ENCODE data around the gene MGAT3. TPM values are rescaled to one million over a fixed set of nuclear protein-coding genes. Genes with fewer than 3 reads are reported as not detected.

The MGAT3 gene
- total RNA-seq, 2 experiments from 2014 or later: 0.90 to 1.9 TPM

GRCh38 chr22:39477542-39477941 is 20.7 kb downstream of the MGAT3 start:
- DNase-seq (no peak), ATAC-seq (no peak)
- H3K27me3 Mint-ChIP-seq: no peaks in the 10 kb centered on the region
- no peak for TF ChIP-seq CTCF (IDR thresholded peaks at IDR 0.05)
- no peak overlapping the region for H3K27ac Mint-ChIP-seq
- no peak overlapping the region for H3K4me3 Mint-ChIP-seq
- ChIA-PET CTCF (no interaction called here), POLR2A (no interaction called here)
- peaks cover under 1% of the 10 kb centered on the region for H3K4me1 Mint-ChIP-seq (ENCODE audit: low read depth)
- intact Hi-C loops (cut with micrococcal nuclease): no loop called here
- H3K9me3 Mint-ChIP-seq: no peaks in the 10 kb centered on the region
- H3K36me3 Mint-ChIP-seq (ENCODE audit: low read depth): no peaks in the 10 kb centered on the region

- no peaks in the 10 kb centered on the region for H3K27me3 Mint-ChIP-seq
- H3K4me1 Mint-ChIP-seq (ENCODE audit: low read depth): no peaks in the 10 kb centered on the region
- H3K36me3 Mint-ChIP-seq (ENCODE audit: low read depth): no peaks in the 10 kb centered on the region
- intact Hi-C loops (cut with micrococcal nuclease): no loop called here
- no peak overlapping the region for H3K4me3 Mint-ChIP-seq
- ATAC-seq: no peak
- no peak for TF ChIP-seq CTCF (IDR thresholded peaks at IDR 0.05)
- CTCF ChIA-PET: interaction anchor here (0.8 to 1.1 kb wide), 3 partner anchors 10 to 18 kb away, joined by 3 read pairs; no protein-coding TSS in a partner anchor
- DNase-seq: peak; percentile 37
- POLR2A ChIA-PET: interaction anchor here (0.7 kb wide), 1 partner anchor 14 kb away, joined by 3 read pairs; no protein-coding TSS in a partner anchor
- no peaks in the 10 kb centered on the region for H3K9me3 Mint-ChIP-seq
- no peak overlapping the region for H3K27ac Mint-ChIP-seq
Observed at GRCh38 chr22:39478441-39478850, 21.6 kb downstream of the MGAT3 start.

GRCh38 chr22:39479254-39479653 is 22.4 kb downstream of the MGAT3 start:
- no peak overlapping the region for H3K27ac Mint-ChIP-seq
- no peak for ATAC-seq
- no peaks in the 10 kb centered on the region for H3K27me3 Mint-ChIP-seq
- CTCF ChIA-PET: interaction anchor here (1.1 kb wide), 1 partner anchor 14 kb away, joined by 3 read pairs; no protein-coding TSS in a partner anchor
- POLR2A ChIA-PET: interaction anchor here (0.7 kb wide), 1 partner anchor 15 kb away, joined by 3 read pairs; no protein-coding TSS in a partner anchor
- no peaks in the 10 kb centered on the region for H3K36me3 Mint-ChIP-seq (ENCODE audit: low read depth)
- no peaks in the 10 kb centered on the region for H3K4me1 Mint-ChIP-seq (ENCODE audit: low read depth)
- no peak overlapping the region for H3K4me3 Mint-ChIP-seq
- TF ChIP-seq CTCF (IDR thresholded peaks at IDR 0.05): no peak
- intact Hi-C loops (cut with micrococcal nuclease): no loop called here
- DNase-seq: no peak
- H3K9me3 Mint-ChIP-seq: no peaks in the 10 kb centered on the region

- Mint-ChIP-seq H3K27ac (no peak overlapping the region), H3K4me3 (no peak overlapping the region), H3K9me3 (no peaks in the 10 kb centered on the region), H3K27me3 (no peaks in the 10 kb centered on the region), H3K4me1 (ENCODE audit: low read depth) (no peaks in the 10 kb centered on the region), H3K36me3 (ENCODE audit: low read depth) (no peaks in the 10 kb centered on the region)
- CTCF ChIA-PET: interaction anchor here (3.8 kb wide), 1 partner anchor 13 kb away, joined by 16 read pairs; no protein-coding TSS in a partner anchor
- DNase-seq (no peak), ATAC-seq (no peak)
- POLR2A ChIA-PET: interaction anchor here (1.0 kb wide), 1 partner anchor 40 kb away, joined by 3 read pairs; the partner anchor contains the start of gene ATF4
- intact Hi-C loops (cut with micrococcal nuclease): no loop called here
- TF ChIP-seq CTCF (IDR thresholded peaks at IDR 0.05): no peak
Observed at GRCh38 chr22:39480557-39480956, 23.7 kb downstream of the MGAT3 start.

- intact Hi-C loops (cut with micrococcal nuclease): no loop called here
- H3K27me3 Mint-ChIP-seq: no peaks in the 10 kb centered on the region
- H3K4me1 Mint-ChIP-seq (ENCODE audit: low read depth): no peaks in the 10 kb centered on the region
- no peak overlapping the region for H3K4me3 Mint-ChIP-seq
- no peak for ATAC-seq
- ChIA-PET CTCF (interaction anchor here (3.8 kb wide), 1 partner anchor 13 kb away, joined by 16 read pairs; no protein-coding TSS in a partner anchor), POLR2A (interaction anchor here (1.0 kb wide), 1 partner anchor 40 kb away, joined by 3 read pairs; the partner anchor contains the start of gene ATF4)
- no peak for TF ChIP-seq CTCF (IDR thresholded peaks at IDR 0.05)
- no peak for DNase-seq
- H3K27ac Mint-ChIP-seq: no peak overlapping the region
- H3K36me3 Mint-ChIP-seq (ENCODE audit: low read depth): no peaks in the 10 kb centered on the region
- no peaks in the 10 kb centered on the region for H3K9me3 Mint-ChIP-seq
Observed at GRCh38 chr22:39481054-39481453, 24.2 kb downstream of the MGAT3 start.

Measured in activated CD8-positive, alpha-beta T cell treated with anti-CD3 and anti-CD28 coated beads for 36 hours (primary cell).